Tibial artery (tissue), 4 donors: Measurements from ENCODE around the gene CYB5R3.
A peak's percentile ranks its signal among the peaks of the same experiment; 100 is the strongest.

Experiments used
- DNase-seq, 2 donors: peaks; one replicate each; pipeline ENCODE4 v3.0.0-alpha.2; 2019
- H3K27ac ChIP-seq, 2 donors: fragments of 200-600 bp; sonication (generic) in 1 of 2; 1 replicate in 1 of 2; 2 replicates in 1 of 2; pipeline ENCODE4 v1.5.1; 2018 to 2019; ENCODE audit warnings: mild to moderate bottlenecking in 1 of 2
- H3K27me3 ChIP-seq, 2 donors: fragments of 200-600 bp; sonication (generic) in 1 of 2; one replicate each; pipeline versions ENCODE4 v1.5.1 to v1.6.0; 2016 to 2019
- H3K36me3 ChIP-seq, 3 donors: fragments of 200-600 bp; sonication (generic) in 2 of 3; one replicate each; pipeline ENCODE4 v1.5.1; 2016 to 2019; ENCODE audit warnings: mild to moderate bottlenecking in 2 of 3
- H3K4me1 ChIP-seq, 4 donors: fragments of 200-600 bp; sonication (generic) in 2 of 4; 1 replicate in 3 of 4; 2 replicates in 1 of 4; pipeline ENCODE4 v1.5.1; 2016 to 2019
- H3K4me3 ChIP-seq, 2 donors: fragments of 200-600 bp; sonication (generic) in 1 of 2; 1 replicate in 1 of 2; 2 replicates in 1 of 2; pipeline ENCODE4 v1.5.1; 2018 to 2019; ENCODE audit warnings: mild to moderate bottlenecking in 2 of 2
- H3K9me3 ChIP-seq, 3 donors: fragments of 200-600 bp; sonication (generic) in 1 of 3; one replicate each; pipeline ENCODE4 v1.5.1; 2016 to 2019
- intact Hi-C: fragments of 100-400 bp; cut with DNase I; formaldehyde crosslinking; loops from one replicate; pipeline ENCODE4 v1.15.0; 2023; ENCODE audit warnings: low total_unique reads
- TF ChIP-seq, protein P1 (sequence below), 2 experiments: fragments of 200-600 bp in 1 of 2; fragments of 450-650 bp in 1 of 2; IDR thresholded peaks; one replicate each; pipeline ENCODE4 v1.5.1; 2017 to 2019; ENCODE audit warnings: antibody characterized with exemption in 2 of 2, mild to moderate bottlenecking in 1 of 2, moderate library complexity in 1 of 2

CYB5R3 gene

DNA sequence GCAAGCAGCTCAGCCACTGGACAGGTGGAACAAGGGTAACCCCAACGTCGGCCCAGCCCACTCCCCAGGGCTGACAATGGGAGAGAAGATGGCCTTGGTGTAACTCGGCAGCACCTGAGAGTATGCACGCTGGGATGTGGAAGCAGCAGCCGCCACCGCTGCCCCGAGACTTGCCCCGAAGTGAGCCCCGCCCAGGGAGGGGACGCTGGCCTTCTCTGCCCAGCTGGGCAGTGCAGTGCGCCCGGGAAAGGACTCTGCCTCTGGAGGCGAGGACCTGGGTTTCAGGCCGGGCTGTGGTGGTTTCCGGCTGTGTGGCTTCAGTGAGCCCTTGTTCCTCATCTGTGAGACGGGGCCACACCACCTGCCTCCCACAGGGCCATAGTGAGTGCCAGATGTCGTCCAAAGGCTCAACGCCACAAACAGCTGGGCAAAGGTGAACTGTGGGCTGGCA is 25.9 kb downstream of the CYB5R3 start:
- peaks cover 59 to 89% (median 74%) of the 10 kb centered on the region in 3 donors for H3K36me3 ChIP-seq
- H3K27me3 ChIP-seq: no peaks in the 10 kb centered on the region
- TF ChIP-seq, protein P1, sequence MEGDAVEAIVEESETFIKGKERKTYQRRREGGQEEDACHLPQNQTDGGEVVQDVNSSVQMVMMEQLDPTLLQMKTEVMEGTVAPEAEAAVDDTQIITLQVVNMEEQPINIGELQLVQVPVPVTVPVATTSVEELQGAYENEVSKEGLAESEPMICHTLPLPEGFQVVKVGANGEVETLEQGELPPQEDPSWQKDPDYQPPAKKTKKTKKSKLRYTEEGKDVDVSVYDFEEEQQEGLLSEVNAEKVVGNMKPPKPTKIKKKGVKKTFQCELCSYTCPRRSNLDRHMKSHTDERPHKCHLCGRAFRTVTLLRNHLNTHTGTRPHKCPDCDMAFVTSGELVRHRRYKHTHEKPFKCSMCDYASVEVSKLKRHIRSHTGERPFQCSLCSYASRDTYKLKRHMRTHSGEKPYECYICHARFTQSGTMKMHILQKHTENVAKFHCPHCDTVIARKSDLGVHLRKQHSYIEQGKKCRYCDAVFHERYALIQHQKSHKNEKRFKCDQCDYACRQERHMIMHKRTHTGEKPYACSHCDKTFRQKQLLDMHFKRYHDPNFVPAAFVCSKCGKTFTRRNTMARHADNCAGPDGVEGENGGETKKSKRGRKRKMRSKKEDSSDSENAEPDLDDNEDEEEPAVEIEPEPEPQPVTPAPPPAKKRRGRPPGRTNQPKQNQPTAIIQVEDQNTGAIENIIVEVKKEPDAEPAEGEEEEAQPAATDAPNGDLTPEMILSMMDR (IDR thresholded peaks at IDR 0.05): no peak
- DNase-seq: no peak
- intact Hi-C loops: no loop called here
- no peaks in the 10 kb centered on the region for H3K9me3 ChIP-seq
- peak overlapping the region; percentile 64 to 73 for H3K27ac ChIP-seq
- no peak overlapping the region for H3K4me3 ChIP-seq
- peaks cover 7 to 48% (median 27%) of the 10 kb centered on the region in 4 donors for H3K4me1 ChIP-seq

DNA sequence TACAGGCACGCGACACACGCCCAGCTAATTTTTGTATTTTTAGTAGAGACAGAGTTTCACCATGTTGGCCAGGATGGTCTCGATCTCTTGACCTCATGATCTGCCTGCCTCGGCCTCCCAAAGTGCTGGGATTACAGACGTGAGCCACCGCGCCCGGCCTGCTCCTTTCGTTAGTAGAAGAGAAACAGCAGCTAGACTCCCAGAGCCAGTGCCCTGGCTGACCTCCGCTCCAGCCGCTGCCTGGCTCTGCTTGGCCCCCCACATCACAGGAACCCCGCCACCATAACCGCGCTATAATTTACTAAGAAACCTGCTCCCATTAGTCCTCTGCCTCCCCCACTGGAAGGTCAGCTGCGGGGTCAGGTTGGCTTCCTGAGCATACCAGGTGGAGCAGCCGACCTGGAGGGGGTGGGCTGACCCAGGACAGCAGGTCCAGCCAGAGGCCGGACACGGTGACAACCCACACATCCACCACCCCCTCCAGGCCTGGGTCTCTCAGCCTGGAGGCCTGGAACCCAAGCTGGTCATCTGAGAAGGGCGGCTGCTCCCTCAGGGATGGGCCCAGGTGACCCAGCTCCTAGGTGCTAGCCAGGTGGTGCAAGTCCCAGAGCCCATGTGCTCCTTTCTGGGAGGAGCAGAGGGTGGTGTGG is 27.0 kb downstream of the CYB5R3 start:
- no peak for DNase-seq
- TF ChIP-seq, protein P1 (IDR thresholded peaks at IDR 0.05): no peak
- intact Hi-C loops: no loop called here
- no peak overlapping the region for H3K4me3 ChIP-seq
- no peaks in the 10 kb centered on the region for H3K27me3 ChIP-seq
- H3K4me1 ChIP-seq: peaks cover 7 to 52% (median 30%) of the 10 kb centered on the region in 4 donors
- H3K27ac ChIP-seq: peak overlapping the region; percentile 64 to 73
- peaks cover 48 to 78% (median 62%) of the 10 kb centered on the region in 3 donors for H3K36me3 ChIP-seq
- H3K9me3 ChIP-seq: no peaks in the 10 kb centered on the region

- H3K27me3 ChIP-seq: no peaks in the 10 kb centered on the region
- H3K27ac ChIP-seq: peak overlapping the region; percentile 64 to 73
- peaks cover 7 to 57% (median 33%) of the 10 kb centered on the region in 4 donors for H3K4me1 ChIP-seq
- H3K36me3 ChIP-seq: peaks cover 42 to 71% (median 56%) of the 10 kb centered on the region in 3 donors
- no peak overlapping the region for H3K4me3 ChIP-seq
- TF ChIP-seq, protein P1 (IDR thresholded peaks at IDR 0.05): peak; percentile 73 to 80
- intact Hi-C loops: no loop called here
- H3K9me3 ChIP-seq: no peaks in the 10 kb centered on the region
- DNase-seq: peak; percentile 67 to 87
These were observed 27.6 kb downstream of the CYB5R3 start for GRCh38 chr22:42621505-42622002.

GRCh38 chr22:42620084-42620483 is 29.1 kb downstream of the CYB5R3 start:
- Histone ChIP-seq H3K9me3 (no peaks in the 10 kb centered on the region), H3K27me3 (no peaks in the 10 kb centered on the region), H3K36me3 (peaks cover 27 to 57% (median 41%) of the 10 kb centered on the region in 3 donors), H3K4me1 (peaks cover 7 to 71% (median 39%) of the 10 kb centered on the region in 4 donors), H3K4me3 (no peak overlapping the region), H3K27ac (peak overlapping the region; percentile 64 to 73)
- TF ChIP-seq, protein P1 (IDR thresholded peaks at IDR 0.05): no peak
- intact Hi-C loops: no loop called here
- no peak for DNase-seq

DNA sequence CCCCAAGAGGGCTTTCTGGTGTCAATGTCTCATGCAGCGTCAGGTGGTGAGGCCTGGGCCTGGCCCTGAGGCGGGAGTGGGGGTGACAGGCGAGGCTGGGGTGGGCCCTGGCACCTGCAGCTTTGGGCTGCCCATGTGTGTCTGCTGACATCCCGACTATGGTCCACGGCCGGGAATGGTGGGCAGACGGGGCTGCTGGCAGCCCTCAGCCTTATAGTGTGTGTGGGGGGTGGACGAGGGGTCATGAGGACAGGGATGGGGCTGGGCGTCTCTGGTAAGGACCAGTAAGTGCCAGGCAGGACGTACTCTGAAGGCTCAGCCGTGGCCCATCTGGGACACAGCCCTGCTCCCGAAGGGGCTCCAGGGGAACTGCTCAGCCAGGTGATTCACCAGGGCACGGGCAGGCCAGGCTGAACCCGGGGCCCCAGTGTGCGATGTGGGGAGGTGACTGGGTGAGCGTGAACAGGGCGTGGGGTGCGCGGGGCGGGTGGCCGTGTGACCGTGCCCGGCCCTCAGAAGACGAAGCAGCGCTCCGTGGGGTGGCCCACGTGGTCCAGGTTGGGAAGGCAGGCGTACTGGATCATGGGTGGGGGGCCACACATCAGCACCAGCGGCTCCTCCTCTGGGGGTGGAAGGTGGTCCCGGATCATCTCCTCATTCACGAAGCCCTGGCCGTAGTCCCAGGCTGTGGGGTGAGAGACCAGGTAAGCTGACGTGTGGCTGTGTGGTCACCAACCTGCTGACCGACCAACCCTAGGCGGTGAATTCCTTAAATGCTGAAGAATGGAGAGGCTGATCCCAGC is 29.7 kb downstream of the CYB5R3 start:
- no peak for DNase-seq
- intact Hi-C loops: no loop called here
- H3K4me3 ChIP-seq: no peak overlapping the region
- peaks cover 22 to 50% (median 35%) of the 10 kb centered on the region in 3 donors for H3K36me3 ChIP-seq
- H3K9me3 ChIP-seq: no peaks in the 10 kb centered on the region
- H3K27me3 ChIP-seq: no peaks in the 10 kb centered on the region
- H3K4me1 ChIP-seq: peaks cover 7 to 66% (median 39%) of the 10 kb centered on the region in 4 donors
- TF ChIP-seq, protein P1 (IDR thresholded peaks at IDR 0.05): no peak
- peak overlapping the region; percentile 64 to 73 for H3K27ac ChIP-seq
